GM19397 (cell line): ENCODE results near the gene MAP2K5.

ENCODE experiments used
- ATAC-seq: cut with Tn5 transposase; IDR thresholded peaks from one replicate; pipeline ENCODE4 v1.9.1; 2021; ENCODE audit warnings: mild to moderate bottlenecking, moderate library complexity; ENCODE audit not compliant: unreplicated experiment

Gene MAP2K5

DNA sequence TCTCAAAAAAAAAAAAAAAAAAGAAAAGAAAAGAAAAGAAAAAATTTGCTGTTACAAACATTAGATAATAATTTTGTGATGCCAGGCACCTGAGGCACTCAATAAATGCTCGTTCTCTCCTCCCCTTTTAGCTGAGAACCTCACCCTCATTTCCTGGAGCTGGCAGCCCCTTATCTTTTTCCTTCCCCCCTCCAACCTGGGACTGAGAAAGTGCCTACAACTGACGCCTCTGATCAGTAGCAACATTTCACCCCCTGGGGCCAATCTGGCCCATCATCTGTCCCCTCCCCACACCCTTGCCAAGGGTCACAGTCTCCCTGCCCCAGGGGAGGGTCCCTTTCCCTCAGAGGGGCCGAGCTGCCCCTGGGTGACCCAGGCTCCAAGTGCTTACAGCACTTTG, 309.9 kb downstream of the MAP2K5 start:
- ATAC-seq, result no peak

DNA sequence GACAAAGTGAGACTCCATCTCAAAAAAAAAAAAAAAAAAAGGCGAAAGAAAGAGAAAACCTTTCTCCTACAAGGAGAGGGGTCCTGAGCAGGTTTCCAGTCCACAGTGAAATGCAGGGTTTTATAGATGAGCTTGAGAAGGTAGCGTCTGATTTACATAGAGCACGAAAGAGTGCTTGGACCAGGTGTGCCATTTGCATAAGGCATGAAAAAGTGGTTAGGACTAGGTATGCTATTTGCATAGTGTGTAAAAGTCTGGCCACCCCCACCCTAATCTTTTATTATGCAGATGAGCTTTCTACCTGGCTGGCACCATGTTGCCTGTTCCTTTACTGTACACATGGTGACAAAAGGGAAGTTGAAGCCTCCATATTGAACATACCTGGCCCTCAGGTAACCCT, 311.0 kb downstream of the MAP2K5 start:
- ATAC-seq, result no peak

DNA sequence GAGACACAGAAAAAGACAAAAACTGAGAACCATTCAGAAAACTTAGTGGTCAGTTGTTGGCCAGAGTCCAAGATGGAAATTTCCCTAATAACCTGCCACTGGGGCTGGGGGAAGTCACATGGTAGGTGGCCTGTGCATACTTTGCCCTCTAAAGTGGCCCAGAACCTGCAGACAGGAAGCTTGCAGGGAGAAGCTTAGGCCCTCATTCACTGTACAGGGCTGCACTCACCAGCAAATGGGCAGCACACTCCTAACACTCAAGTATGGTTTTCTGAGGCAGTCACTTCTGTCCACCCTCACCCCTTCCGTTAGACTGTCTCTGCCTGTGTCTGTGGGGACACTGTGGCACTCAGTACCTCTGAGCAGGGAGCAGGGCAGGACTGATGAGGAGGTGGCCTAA, 311.9 kb downstream of the MAP2K5 start:
- no peak for ATAC-seq

DNA sequence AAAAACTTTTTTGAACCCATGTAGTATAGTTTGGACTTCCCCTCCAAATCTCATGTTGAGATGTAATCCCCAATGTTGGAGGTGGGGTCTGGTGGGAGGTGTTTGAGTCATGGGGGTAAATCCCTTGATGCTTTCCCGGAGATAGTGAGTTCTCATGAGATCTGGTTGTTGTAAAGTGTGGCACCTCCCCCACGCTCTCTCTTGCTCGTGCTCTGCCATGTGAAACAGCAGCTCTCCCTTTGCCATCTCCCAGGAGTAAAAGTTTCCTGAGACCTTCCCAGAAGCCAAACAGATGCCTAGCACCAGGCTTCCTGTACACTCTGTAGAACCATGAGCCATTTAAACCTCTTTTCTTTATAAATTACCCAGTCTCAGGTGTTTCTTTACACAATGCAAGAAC, 313.3 kb downstream of the MAP2K5 start:
- ATAC-seq, result no peak
